Gastrocnemius medialis (tissue), 4 donors: ENCODE measurements around the gene GLIS2. TPM values are rescaled to one million over a fixed set of nuclear protein-coding genes. Genes with fewer than 3 reads are reported as not detected.
A peak's percentile ranks its signal among the peaks of the same experiment; 100 is the strongest.

ENCODE experiments used
- ATAC-seq, 2 donors: fragments of 150-250 bp; one replicate each; pipeline ENCODE4 v1.9.1; 2016
- DNase-seq, 2 donors: peaks; one replicate each; pipeline ENCODE4 v3.0.0-alpha.2; 2019
- H3K27ac ChIP-seq, 4 donors: fragments of 200-600 bp; sonication (generic); 1 replicate in 1 of 4; 2 replicates in 3 of 4; pipeline ENCODE4 v1.5.1; 2016 to 2018; ENCODE audit warnings: mild to moderate bottlenecking in 2 of 4, moderate library complexity in 1 of 4
- H3K27me3 ChIP-seq, 3 donors: fragments of 200-600 bp; sonication (generic) in 2 of 3; 1 replicate in 1 of 3; 2 replicates in 2 of 3; pipeline versions ENCODE4 v1.5.1 to v1.6.0; 2016 to 2019; ENCODE audit warnings: mild to moderate bottlenecking in 1 of 3, moderate library complexity in 1 of 3
- H3K36me3 ChIP-seq, 2 donors: fragments of 200-600 bp; sonication (generic) in 1 of 2; one replicate each; pipeline ENCODE4 v1.5.1; 2017 to 2018
- H3K4me1 ChIP-seq, 2 donors: fragments of 200-600 bp; sonication (generic) in 1 of 2; one replicate each; pipeline ENCODE4 v1.5.1; 2016 to 2017; ENCODE audit warnings: mild to moderate bottlenecking in 2 of 2
- H3K4me3 ChIP-seq, 4 donors: fragments of 200-600 bp; sonication (generic) in 3 of 4; 1 replicate in 1 of 4; 2 replicates in 3 of 4; pipeline ENCODE4 v1.5.1; 2016 to 2019; ENCODE audit warnings: mild to moderate bottlenecking in 2 of 4
- H3K9me3 ChIP-seq, 3 donors: fragments of 200-600 bp; sonication (generic) in 2 of 3; 1 replicate in 1 of 3; 2 replicates in 2 of 3; pipeline ENCODE4 v1.5.1; 2016 to 2019
- POLR2A ChIP-seq, 2 donors: fragments of 450-650 bp; IDR thresholded peaks; one replicate each; pipeline ENCODE4 v1.6.1; 2017; ENCODE audit warnings: antibody characterized with exemption in 2 of 2, mild to moderate bottlenecking in 2 of 2, moderate library complexity in 2 of 2
- in situ Hi-C, 4 donors: fragments of 200-750 bp; cut with MboI; loops; one replicate each; pipeline versions ENCODE4 v1.15.0 to v1.8.0; 2017; ENCODE audit warnings: low sequenced_read_pairs in 4 of 4
- intact Hi-C: fragments of 100-400 bp; cut with DNase I; formaldehyde crosslinking; loops from one replicate; pipeline ENCODE4 v1.15.1; 2023; ENCODE audit warnings: low total_unique reads
- total RNA-seq, 4 donors: library from RNA; depleted of rRNA; stranded (reverse); fragments of >200 nt; gene quantifications; one replicate each; pipeline versions ENCODE4 v1.1.0 to v1.2.3, GENCODE V29; 2016
- TF ChIP-seq, protein P1 (sequence below), 5 experiments: fragments of 450-650 bp in 3 of 5; fragments of 200-600 bp in 2 of 5; sonication (generic) in 2 of 5; IDR thresholded peaks in 4 of 5; conservative IDR thresholded peaks in 1 of 5; 1 replicate in 4 of 5; 2 replicates in 1 of 5; pipeline ENCODE4 v1.5.1; 2016 to 2019; ENCODE audit warnings: antibody characterized with exemption in 5 of 5, mild to moderate bottlenecking in 3 of 5, moderate library complexity in 3 of 5

The GLIS2 gene
- total RNA-seq, 4 donors from 2014 or later = 0.81 to 0.95 (median 0.95) TPM; not detected in 1

DNA sequence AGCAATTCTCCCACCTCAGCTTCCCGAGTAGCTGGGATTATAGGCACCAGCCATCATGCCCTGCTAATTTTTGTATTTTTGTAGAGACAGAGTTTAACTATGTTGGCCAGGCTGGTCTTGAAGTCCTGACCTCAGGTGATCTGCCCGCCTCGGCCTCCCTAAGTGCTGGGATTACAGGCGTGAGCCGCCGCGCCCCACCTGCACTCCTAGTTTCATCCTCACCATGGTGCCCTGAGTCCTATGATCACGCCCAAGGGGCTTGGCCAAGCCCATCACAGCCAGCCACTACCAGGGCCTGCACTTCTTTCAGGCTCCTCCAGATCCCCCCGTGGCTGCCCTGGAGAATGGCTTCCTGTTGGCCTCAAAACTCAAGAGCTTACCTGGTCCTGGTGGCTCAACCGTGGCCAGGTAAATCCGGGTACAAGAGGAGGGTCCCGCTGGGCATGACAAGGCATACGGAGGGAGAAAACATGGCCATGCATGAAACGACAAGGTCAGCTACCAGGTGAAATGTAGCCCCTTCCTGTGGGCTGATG, 22.6 kb upstream of the GLIS2 start:
- Histone ChIP-seq H3K4me3 (peak overlapping the region in 3 of 4 donors; percentile 4 to 13 (median 5)), H3K9me3 (no peaks in the 10 kb centered on the region), H3K27ac (peak overlapping the region; percentile 66 to 79 (median 71)), H3K4me1 (peaks cover 42 to 60% of the 10 kb centered on the region in 2 donors), H3K36me3 (no peaks in the 10 kb centered on the region), H3K27me3 (no peaks in the 10 kb centered on the region)
- in situ Hi-C loops (loop anchor here in 1 of 4 donors (5.0 kb wide), 2 partner anchors 39 to 104 kb away; no protein-coding TSS in a partner anchor), intact Hi-C loops (no loop called here)
- no peak for ATAC-seq
- DNase-seq = no peak
- TF ChIP-seq, protein P1, sequence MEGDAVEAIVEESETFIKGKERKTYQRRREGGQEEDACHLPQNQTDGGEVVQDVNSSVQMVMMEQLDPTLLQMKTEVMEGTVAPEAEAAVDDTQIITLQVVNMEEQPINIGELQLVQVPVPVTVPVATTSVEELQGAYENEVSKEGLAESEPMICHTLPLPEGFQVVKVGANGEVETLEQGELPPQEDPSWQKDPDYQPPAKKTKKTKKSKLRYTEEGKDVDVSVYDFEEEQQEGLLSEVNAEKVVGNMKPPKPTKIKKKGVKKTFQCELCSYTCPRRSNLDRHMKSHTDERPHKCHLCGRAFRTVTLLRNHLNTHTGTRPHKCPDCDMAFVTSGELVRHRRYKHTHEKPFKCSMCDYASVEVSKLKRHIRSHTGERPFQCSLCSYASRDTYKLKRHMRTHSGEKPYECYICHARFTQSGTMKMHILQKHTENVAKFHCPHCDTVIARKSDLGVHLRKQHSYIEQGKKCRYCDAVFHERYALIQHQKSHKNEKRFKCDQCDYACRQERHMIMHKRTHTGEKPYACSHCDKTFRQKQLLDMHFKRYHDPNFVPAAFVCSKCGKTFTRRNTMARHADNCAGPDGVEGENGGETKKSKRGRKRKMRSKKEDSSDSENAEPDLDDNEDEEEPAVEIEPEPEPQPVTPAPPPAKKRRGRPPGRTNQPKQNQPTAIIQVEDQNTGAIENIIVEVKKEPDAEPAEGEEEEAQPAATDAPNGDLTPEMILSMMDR (IDR thresholded peaks at IDR 0.05 in 4 of 5, conservative IDR thresholded peaks at IDR 0.05 in 1 of 5) = no peak
- no peak for TF ChIP-seq POLR2A (IDR thresholded peaks at IDR 0.05)

DNA sequence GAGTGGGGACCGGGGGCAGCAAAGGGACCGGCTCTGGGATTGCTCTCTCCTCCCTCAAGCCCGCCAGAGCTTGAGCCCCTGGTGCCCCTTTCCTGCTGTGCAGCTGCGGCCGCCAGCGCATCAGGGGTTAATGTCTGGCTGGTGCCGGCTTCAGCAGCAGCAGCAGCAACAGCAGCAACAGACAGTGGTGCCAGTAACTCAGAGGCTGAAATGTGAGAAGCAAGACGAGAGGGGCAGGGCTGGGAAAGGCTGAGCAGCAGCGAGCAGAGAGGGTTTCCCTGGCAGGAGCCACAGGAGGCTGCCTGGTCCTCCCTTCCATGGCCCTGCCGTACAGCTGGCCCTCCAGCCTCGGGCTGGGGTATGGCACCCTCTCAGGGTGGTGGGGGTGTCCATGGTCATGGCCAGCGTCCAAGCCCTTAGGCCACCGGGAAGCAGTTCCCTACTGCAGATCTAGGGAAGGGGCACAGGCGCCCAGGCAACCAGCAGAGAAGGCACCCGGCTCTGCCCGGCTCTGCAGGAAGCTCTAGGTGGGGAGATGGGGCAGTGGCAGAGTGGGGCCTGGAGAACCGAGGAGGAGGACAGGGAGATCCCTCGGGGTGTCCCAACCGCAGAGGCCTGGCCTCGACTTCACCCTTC, 21.9 kb upstream of the GLIS2 start:
- peak; percentile 88 to 89 for ATAC-seq
- TF ChIP-seq, protein P1 (IDR thresholded peaks at IDR 0.05 in 4 of 5, conservative IDR thresholded peaks at IDR 0.05 in 1 of 5) = no peak
- no peak for TF ChIP-seq POLR2A (IDR thresholded peaks at IDR 0.05)
- intact Hi-C loops = no loop called here
- peaks cover 38 to 54% of the 10 kb centered on the region in 2 donors for H3K4me1 ChIP-seq
- peak; percentile 66 to 80 for DNase-seq
- in situ Hi-C loops = loop anchor here in 1 of 4 donors (5.0 kb wide), 2 partner anchors 38 to 103 kb away; no protein-coding TSS in a partner anchor
- no peaks in the 10 kb centered on the region for H3K27me3 ChIP-seq
- no peaks in the 10 kb centered on the region for H3K36me3 ChIP-seq
- H3K9me3 ChIP-seq = no peaks in the 10 kb centered on the region
- H3K27ac ChIP-seq = peak overlapping the region; percentile 66 to 79 (median 71)
- peak overlapping the region in 3 of 4 donors; percentile 4 to 13 (median 5) for H3K4me3 ChIP-seq

DNA sequence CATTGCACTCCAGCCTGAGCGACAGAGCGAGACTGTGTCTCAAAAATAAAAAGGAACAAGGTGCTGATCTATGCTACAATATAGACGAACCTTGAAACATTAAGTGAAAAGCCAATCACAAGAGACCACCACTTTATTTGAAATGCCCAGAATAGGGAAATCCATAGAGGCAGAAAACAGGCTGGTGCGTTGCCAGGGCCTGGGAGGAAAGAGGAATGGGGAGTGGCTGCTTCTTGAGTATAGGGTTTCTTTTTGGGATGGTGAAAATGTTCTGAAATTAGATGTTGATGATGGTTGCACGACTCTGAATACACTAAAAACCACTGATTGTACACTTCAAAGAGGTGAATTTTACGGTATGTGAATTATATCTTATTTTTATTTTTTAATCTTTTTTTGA, 20.3 kb upstream of the GLIS2 start:
- intact Hi-C loops (no loop called here), in situ Hi-C loops (no loop called here)
- Histone ChIP-seq H3K27ac (no peak overlapping the region), H3K4me3 (no peak overlapping the region), H3K36me3 (no peaks in the 10 kb centered on the region), H3K27me3 (no peaks in the 10 kb centered on the region), H3K9me3 (no peaks in the 10 kb centered on the region), H3K4me1 (peaks cover 36 to 45% of the 10 kb centered on the region in 2 donors)
- TF ChIP-seq, protein P1 (IDR thresholded peaks at IDR 0.05 in 4 of 5, conservative IDR thresholded peaks at IDR 0.05 in 1 of 5) = no peak
- TF ChIP-seq POLR2A (IDR thresholded peaks at IDR 0.05) = no peak
- no peak for ATAC-seq
- DNase-seq = no peak

DNA sequence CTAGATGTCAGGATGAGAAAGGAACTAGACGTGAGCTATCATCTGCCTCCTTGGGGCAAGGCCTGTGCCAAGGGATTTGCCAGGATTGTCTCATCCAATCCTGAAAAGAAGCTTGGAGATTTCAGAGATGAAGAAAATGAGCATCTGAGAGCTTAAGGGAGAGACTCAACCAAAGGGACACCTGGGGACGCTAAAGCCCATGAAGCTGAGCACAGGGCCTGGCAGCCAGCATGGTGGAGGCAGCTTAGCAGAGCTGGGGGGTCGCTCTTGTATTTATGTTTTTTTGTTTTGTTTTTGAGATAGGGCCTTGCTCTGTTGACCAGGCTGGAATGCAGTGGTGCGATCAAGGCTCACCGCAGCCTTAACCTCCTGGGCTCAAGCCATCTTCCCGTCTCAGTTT, 18.4 kb upstream of the GLIS2 start:
- no peak for ATAC-seq
- no peak for DNase-seq
- TF ChIP-seq POLR2A (IDR thresholded peaks at IDR 0.05) = no peak
- TF ChIP-seq, protein P1 (IDR thresholded peaks at IDR 0.05 in 4 of 5, conservative IDR thresholded peaks at IDR 0.05 in 1 of 5) = no peak
- H3K27ac ChIP-seq = no peak overlapping the region
- no peaks in the 10 kb centered on the region for H3K36me3 ChIP-seq
- no peaks in the 10 kb centered on the region for H3K9me3 ChIP-seq
- peaks cover 26 to 28% of the 10 kb centered on the region in 2 donors for H3K4me1 ChIP-seq
- intact Hi-C loops (no loop called here), in situ Hi-C loops (no loop called here)
- H3K4me3 ChIP-seq = no peak overlapping the region
- no peaks in the 10 kb centered on the region for H3K27me3 ChIP-seq
